WTC11 (cell line): ENCODE data around the gene HSD17B14. TPM values are rescaled to one million over a fixed set of nuclear protein-coding genes. Genes with fewer than 3 reads are reported as not detected.

Experiments used
- ATAC-seq: fragments of 200-7000 bp; cut with Tn5 transposase; 2 replicates; pipeline ENCODE4 v1.10.0; 2021; ENCODE audit warnings: mild to moderate bottlenecking, moderate library complexity
- CTCF ChIA-PET: fragments of 300-600 bp; sonication (Branson Sonifier 250); formaldehyde crosslinking; loops from one replicate; lab custom pipeline; 2021; ENCODE audit warnings: antibody characterized with exemption; lab: Charles Lee
- POLR2A ChIA-PET: fragments of 350-600 bp; sonication (Branson Sonifier 250); formaldehyde crosslinking; loops from one replicate; lab custom pipeline; 2021; ENCODE audit warnings: antibody characterized with exemption; lab: Charles Lee
- DNase-seq: peaks from one replicate; pipeline ENCODE4 v3.0.0; 2021; ENCODE audit warnings: low spot score
- H3K27ac Mint-ChIP-seq: 2 replicates; pipeline ENCODE4 v1.8.0; 2021; ENCODE audit warnings: mixed read lengths
- H3K27me3 Mint-ChIP-seq: 2 replicates; pipeline ENCODE4 v1.8.0; 2021; ENCODE audit warnings: low read depth, mild to moderate bottlenecking, moderate library complexity, mixed read lengths
- H3K36me3 Mint-ChIP-seq: 2 replicates; pipeline ENCODE4 v1.8.0; 2021; ENCODE audit warnings: mixed read lengths
- H3K4me1 Mint-ChIP-seq: 2 replicates; pipeline ENCODE4 v1.8.0; 2022; ENCODE audit warnings: mixed read lengths
- H3K4me3 Mint-ChIP-seq: 2 replicates; pipeline ENCODE4 v1.8.0; 2021; ENCODE audit warnings: mild to moderate bottlenecking, moderate library complexity, mixed read lengths
- H3K9me3 Mint-ChIP-seq: 2 replicates; pipeline ENCODE4 v1.8.0; 2021; ENCODE audit warnings: mixed read lengths
- CBFB ChIP-seq: sonication (generic); formaldehyde crosslinking; IDR thresholded peaks from 2 replicates; pipeline ENCODE4 v1.8.1; 2022; ENCODE audit warnings: mild to moderate bottlenecking, low read depth, missing genetic modification reagents
- CREM ChIP-seq: sonication (generic); formaldehyde crosslinking; IDR thresholded peaks from 2 replicates; pipeline ENCODE4 v1.8.1; 2022; ENCODE audit warnings: mild to moderate bottlenecking, missing genetic modification reagents, moderate library complexity
- E2F5 ChIP-seq: sonication (generic); formaldehyde crosslinking; IDR thresholded peaks from 2 replicates; pipeline ENCODE4 v1.8.1; 2022; ENCODE audit warnings: mild to moderate bottlenecking, moderate library complexity, missing genetic modification reagents
- EMX1 ChIP-seq: fragments of 250-450 bp; sonication (Bioruptor Pico); IDR thresholded peaks from 2 replicates; pipeline ENCODE4 v1.8.0; 2021; ENCODE audit warnings: mild to moderate bottlenecking
- GTF2I ChIP-seq: fragments of 250-450 bp; sonication (Bioruptor Pico); conservative IDR thresholded peaks from 2 replicates; pipeline ENCODE4 v1.4.0; 2021; ENCODE audit warnings: mild to moderate bottlenecking
- HMGA2 ChIP-seq: fragments of 250-450 bp; sonication (Bioruptor Pico); IDR thresholded peaks from 2 replicates; pipeline ENCODE4 v1.4.0; 2021; ENCODE audit warnings: mild to moderate bottlenecking, moderate library complexity
- MLX ChIP-seq: sonication (generic); formaldehyde crosslinking; IDR thresholded peaks from 2 replicates; pipeline ENCODE4 v1.8.1; 2023; ENCODE audit warnings: mild to moderate bottlenecking, missing genetic modification reagents, moderate library complexity
- MXD4 ChIP-seq: fragments of 250-450 bp; sonication (Bioruptor Pico); IDR thresholded peaks from 2 replicates; pipeline ENCODE4 v1.8.0; 2021; ENCODE audit warnings: mild to moderate bottlenecking, moderate library complexity, borderline replicate concordance
- OVOL2 ChIP-seq: fragments of 250-450 bp; sonication (Bioruptor Pico); IDR thresholded peaks from 2 replicates; pipeline ENCODE4 v1.9.0; 2021; ENCODE audit warnings: mild to moderate bottlenecking, borderline replicate concordance
- PRRX2 ChIP-seq: fragments of 250-450 bp; sonication (Bioruptor Pico); IDR thresholded peaks from 2 replicates; pipeline ENCODE4 v1.8.0; 2021; ENCODE audit warnings: mild to moderate bottlenecking
- RELA ChIP-seq: sonication (generic); formaldehyde crosslinking; IDR thresholded peaks from 2 replicates; pipeline ENCODE4 v1.8.1; 2022; ENCODE audit warnings: missing genetic modification reagents, mild to moderate bottlenecking, borderline replicate concordance
- TEAD4 ChIP-seq: sonication (generic); formaldehyde crosslinking; IDR thresholded peaks from 2 replicates; pipeline ENCODE4 v1.8.0; 2022; ENCODE audit warnings: mild to moderate bottlenecking, missing genetic modification reagents
- TP53 ChIP-seq: sonication (generic); formaldehyde crosslinking; IDR thresholded peaks from 2 replicates; pipeline ENCODE4 v1.8.1; 2023; ENCODE audit warnings: mild to moderate bottlenecking, missing genetic modification reagents
- ZNF281 ChIP-seq: sonication (generic); formaldehyde crosslinking; IDR thresholded peaks from 2 replicates; pipeline ENCODE4 v1.8.0; 2023; ENCODE audit warnings: mild to moderate bottlenecking, missing genetic modification reagents
- ZNF396 ChIP-seq: fragments of 250-450 bp; sonication (Bioruptor Pico); IDR thresholded peaks from 2 replicates; pipeline ENCODE4 v1.8.0; 2021; ENCODE audit warnings: mild to moderate bottlenecking, moderate library complexity, borderline replicate concordance
- ZNF423 ChIP-seq: fragments of 250-450 bp; sonication (Bioruptor Pico); IDR thresholded peaks from 2 replicates; pipeline ENCODE4 v2.1.2; 2022; ENCODE audit warnings: mild to moderate bottlenecking, moderate library complexity
- ZNF425 ChIP-seq: fragments of 250-450 bp; sonication (Bioruptor Pico); conservative IDR thresholded peaks from 2 replicates; pipeline ENCODE4 v1.9.0; 2021; ENCODE audit warnings: mild to moderate bottlenecking
- ZNF532 ChIP-seq: fragments of 250-450 bp; sonication (Bioruptor Pico); IDR thresholded peaks from 2 replicates; pipeline ENCODE4 v1.9.0; 2021; ENCODE audit warnings: mild to moderate bottlenecking, borderline replicate concordance
- total RNA-seq: library from RNA; stranded (reverse); gene quantifications from 3 replicates; pipeline ENCODE4 v1.2.3, GENCODE V29; 2021

Gene HSD17B14
- total RNA-seq, 1 experiment from 2014 or later: 11.4 TPM

GRCh38 chr19:48862827-48863226 lies 26.5 kb upstream of the HSD17B14 start:
- CTCF ChIA-PET: no interaction called here
- no peaks in the 10 kb centered on the region; the same call in none of the 2 replicates for H3K27me3 Mint-ChIP-seq
- POLR2A ChIA-PET: no interaction called here
- peaks cover 3% of the 10 kb centered on the region; the same call in 1 of the 2 replicates for H3K36me3 Mint-ChIP-seq
- H3K4me1 Mint-ChIP-seq: peaks cover 17% of the 10 kb centered on the region
- no peaks in the 10 kb centered on the region for H3K9me3 Mint-ChIP-seq
- no peak for TF ChIP-seq TP53 (CRISPR knock-in tag)
- TF ChIP-seq CREM: no peak
- no peak for TF ChIP-seq E2F5 (CRISPR knock-in tag)
- no peak for TF ChIP-seq TEAD4
- TF ChIP-seq ZNF396 (CRISPR knock-in tag): no peak
- TF ChIP-seq GTF2I: no peak
- no peak for TF ChIP-seq ZNF281 (CRISPR knock-in tag)
- no peak for TF ChIP-seq PRRX2 (CRISPR knock-in tag)
- TF ChIP-seq RELA (CRISPR knock-in tag): no peak
- TF ChIP-seq ZNF425: no peak
- no peak for TF ChIP-seq CBFB (CRISPR knock-in tag)
- TF ChIP-seq OVOL2: no peak
- TF ChIP-seq ZNF423 (CRISPR knock-in tag): no peak
- no peak for TF ChIP-seq MLX
- no peak for TF ChIP-seq HMGA2
- no peak for TF ChIP-seq EMX1 (CRISPR knock-in tag)
- TF ChIP-seq MXD4 (CRISPR knock-in tag): no peak
- no peak for TF ChIP-seq ZNF532 (CRISPR knock-in tag)
- DNase-seq (no peak), ATAC-seq (no peak)
- no peak overlapping the region for H3K4me3 Mint-ChIP-seq
- no peak overlapping the region for H3K27ac Mint-ChIP-seq
